WTC11 (cell line): Measurements from ENCODE around the gene METTL21C. TPM values are rescaled to one million over a fixed set of nuclear protein-coding genes. Genes with fewer than 3 reads are reported as not detected.

ENCODE experiments used
- ATAC-seq: fragments of 200-7000 bp; cut with Tn5 transposase; 2 replicates; pipeline ENCODE4 v1.10.0; 2021; ENCODE audit warnings: mild to moderate bottlenecking, moderate library complexity
- CTCF ChIA-PET: fragments of 300-600 bp; sonication (Branson Sonifier 250); formaldehyde crosslinking; loops from one replicate; lab custom pipeline; 2021; ENCODE audit warnings: antibody characterized with exemption; lab: Charles Lee
- POLR2A ChIA-PET: fragments of 350-600 bp; sonication (Branson Sonifier 250); formaldehyde crosslinking; loops from one replicate; lab custom pipeline; 2021; ENCODE audit warnings: antibody characterized with exemption; lab: Charles Lee
- DNase-seq: peaks from one replicate; pipeline ENCODE4 v3.0.0; 2021; ENCODE audit warnings: low spot score
- H3K27ac Mint-ChIP-seq: 2 replicates; pipeline ENCODE4 v1.8.0; 2021; ENCODE audit warnings: mixed read lengths
- H3K27me3 Mint-ChIP-seq: 2 replicates; pipeline ENCODE4 v1.8.0; 2021; ENCODE audit warnings: low read depth, mild to moderate bottlenecking, moderate library complexity, mixed read lengths
- H3K36me3 Mint-ChIP-seq: 2 replicates; pipeline ENCODE4 v1.8.0; 2021; ENCODE audit warnings: mixed read lengths
- H3K4me1 Mint-ChIP-seq: 2 replicates; pipeline ENCODE4 v1.8.0; 2022; ENCODE audit warnings: mixed read lengths
- H3K4me3 Mint-ChIP-seq: 2 replicates; pipeline ENCODE4 v1.8.0; 2021; ENCODE audit warnings: mild to moderate bottlenecking, moderate library complexity, mixed read lengths
- H3K9me3 Mint-ChIP-seq: 2 replicates; pipeline ENCODE4 v1.8.0; 2021; ENCODE audit warnings: mixed read lengths
- AFF4 ChIP-seq: sonication (generic); formaldehyde crosslinking; IDR thresholded peaks from 2 replicates; pipeline ENCODE4 v1.8.1; 2023; ENCODE audit warnings: mild to moderate bottlenecking, missing genetic modification reagents, borderline replicate concordance
- ARID4B ChIP-seq: sonication (generic); formaldehyde crosslinking; IDR thresholded peaks from 2 replicates; pipeline ENCODE4 v1.8.0; 2023; ENCODE audit warnings: missing genetic modification reagents, mild to moderate bottlenecking, borderline replicate concordance
- EMX1 ChIP-seq: fragments of 250-450 bp; sonication (Bioruptor Pico); IDR thresholded peaks from 2 replicates; pipeline ENCODE4 v1.8.0; 2021; ENCODE audit warnings: mild to moderate bottlenecking
- ESRRA ChIP-seq: sonication (generic); formaldehyde crosslinking; IDR thresholded peaks from 2 replicates; pipeline ENCODE4 v1.8.1; 2022; ENCODE audit warnings: mild to moderate bottlenecking, missing genetic modification reagents, borderline replicate concordance
- JAZF1 ChIP-seq: fragments of 250-450 bp; sonication (Bioruptor Pico); IDR thresholded peaks from 2 replicates; pipeline ENCODE4 v1.9.0; 2021; ENCODE audit warnings: moderate library complexity, mild to moderate bottlenecking, inconsistent platforms
- KAT7 ChIP-seq: sonication (generic); formaldehyde crosslinking; IDR thresholded peaks from 2 replicates; pipeline ENCODE4 v1.8.1; 2023; ENCODE audit warnings: missing genetic modification reagents, mild to moderate bottlenecking, borderline replicate concordance
- NR1H2 ChIP-seq: sonication (generic); formaldehyde crosslinking; IDR thresholded peaks from 2 replicates; pipeline ENCODE4 v1.9.0; 2021; ENCODE audit warnings: mild to moderate bottlenecking, moderate library complexity, missing genetic modification reagents
- OVOL2 ChIP-seq: fragments of 250-450 bp; sonication (Bioruptor Pico); IDR thresholded peaks from 2 replicates; pipeline ENCODE4 v1.9.0; 2021; ENCODE audit warnings: mild to moderate bottlenecking, borderline replicate concordance
- PRRX2 ChIP-seq: fragments of 250-450 bp; sonication (Bioruptor Pico); IDR thresholded peaks from 2 replicates; pipeline ENCODE4 v1.8.0; 2021; ENCODE audit warnings: mild to moderate bottlenecking
- SMAD4 ChIP-seq: sonication (generic); formaldehyde crosslinking; IDR thresholded peaks from 2 replicates; pipeline ENCODE4 v1.8.0; 2022; ENCODE audit warnings: mild to moderate bottlenecking, missing genetic modification reagents
- SOX15 ChIP-seq: fragments of 250-450 bp; sonication (Bioruptor Pico); IDR thresholded peaks from 2 replicates; pipeline ENCODE4 v1.9.0; 2021; ENCODE audit warnings: mild to moderate bottlenecking
- TCF7 ChIP-seq: sonication (generic); formaldehyde crosslinking; IDR thresholded peaks from 2 replicates; pipeline ENCODE4 v1.8.0; 2022; ENCODE audit warnings: mild to moderate bottlenecking, low read depth, missing genetic modification reagents, moderate library complexity
- ZNF317 ChIP-seq: sonication (generic); formaldehyde crosslinking; IDR thresholded peaks from 2 replicates; pipeline ENCODE4 v1.8.1; 2023; ENCODE audit warnings: low read depth, mild to moderate bottlenecking, moderate library complexity, missing genetic modification reagents, borderline replicate concordance
- ZNF416 ChIP-seq: fragments of 250-450 bp; sonication (Bioruptor Pico); IDR thresholded peaks from 2 replicates; pipeline ENCODE4 v1.9.0; 2021; ENCODE audit warnings: mild to moderate bottlenecking, inconsistent platforms
- ZSCAN18 ChIP-seq: fragments of 250-450 bp; sonication (Bioruptor Pico); IDR thresholded peaks from 2 replicates; pipeline ENCODE4 v2.1.2; 2022; ENCODE audit warnings: mild to moderate bottlenecking, moderate library complexity
- total RNA-seq: library from RNA; stranded (reverse); gene quantifications from 3 replicates; pipeline ENCODE4 v1.2.3, GENCODE V29; 2021
- TF ChIP-seq, protein P1 (sequence below): sonication (generic); formaldehyde crosslinking; conservative IDR thresholded peaks from 2 replicates; pipeline ENCODE4 v1.8.1; 2023; ENCODE audit warnings: mild to moderate bottlenecking, low read depth, missing genetic modification reagents, moderate library complexity
- TF ChIP-seq, protein P2 (sequence below): sonication (generic); formaldehyde crosslinking; IDR thresholded peaks from 2 replicates; pipeline ENCODE4 v1.8.1; 2023; ENCODE audit warnings: mild to moderate bottlenecking, missing genetic modification reagents, moderate library complexity
- TF ChIP-seq, protein P3 (sequence below): sonication (generic); formaldehyde crosslinking; IDR thresholded peaks from 2 replicates; pipeline ENCODE4 v1.8.0; 2022; ENCODE audit warnings: mild to moderate bottlenecking, missing genetic modification reagents

The METTL21C gene
- total RNA-seq, 1 experiment from 2014 or later, result not detected

GRCh38 chr13:102645701-102646100 is 49.1 kb downstream of the METTL21C start:
- no peaks in the 10 kb centered on the region for H3K9me3 Mint-ChIP-seq
- no peak overlapping the region for H3K4me3 Mint-ChIP-seq
- H3K27ac Mint-ChIP-seq, result no peak overlapping the region
- ChIA-PET CTCF (no interaction called here), POLR2A (no interaction called here)
- H3K27me3 Mint-ChIP-seq, result no peaks in the 10 kb centered on the region
- H3K36me3 Mint-ChIP-seq, result peaks cover 73% of the 10 kb centered on the region
- ATAC-seq (no peak), DNase-seq (no peak)
- H3K4me1 Mint-ChIP-seq, result no peaks in the 10 kb centered on the region
- TF ChIP-seq ZNF416 (CRISPR knock-in tag), result no peak
- TF ChIP-seq ZSCAN18, result no peak
- TF ChIP-seq SMAD4 (CRISPR knock-in tag), result no peak
- TF ChIP-seq, protein P1, sequence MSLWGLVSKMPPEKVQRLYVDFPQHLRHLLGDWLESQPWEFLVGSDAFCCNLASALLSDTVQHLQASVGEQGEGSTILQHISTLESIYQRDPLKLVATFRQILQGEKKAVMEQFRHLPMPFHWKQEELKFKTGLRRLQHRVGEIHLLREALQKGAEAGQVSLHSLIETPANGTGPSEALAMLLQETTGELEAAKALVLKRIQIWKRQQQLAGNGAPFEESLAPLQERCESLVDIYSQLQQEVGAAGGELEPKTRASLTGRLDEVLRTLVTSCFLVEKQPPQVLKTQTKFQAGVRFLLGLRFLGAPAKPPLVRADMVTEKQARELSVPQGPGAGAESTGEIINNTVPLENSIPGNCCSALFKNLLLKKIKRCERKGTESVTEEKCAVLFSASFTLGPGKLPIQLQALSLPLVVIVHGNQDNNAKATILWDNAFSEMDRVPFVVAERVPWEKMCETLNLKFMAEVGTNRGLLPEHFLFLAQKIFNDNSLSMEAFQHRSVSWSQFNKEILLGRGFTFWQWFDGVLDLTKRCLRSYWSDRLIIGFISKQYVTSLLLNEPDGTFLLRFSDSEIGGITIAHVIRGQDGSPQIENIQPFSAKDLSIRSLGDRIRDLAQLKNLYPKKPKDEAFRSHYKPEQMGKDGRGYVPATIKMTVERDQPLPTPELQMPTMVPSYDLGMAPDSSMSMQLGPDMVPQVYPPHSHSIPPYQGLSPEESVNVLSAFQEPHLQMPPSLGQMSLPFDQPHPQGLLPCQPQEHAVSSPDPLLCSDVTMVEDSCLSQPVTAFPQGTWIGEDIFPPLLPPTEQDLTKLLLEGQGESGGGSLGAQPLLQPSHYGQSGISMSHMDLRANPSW, result no peak
- no peak for TF ChIP-seq ZNF317
- TF ChIP-seq, protein P2, sequence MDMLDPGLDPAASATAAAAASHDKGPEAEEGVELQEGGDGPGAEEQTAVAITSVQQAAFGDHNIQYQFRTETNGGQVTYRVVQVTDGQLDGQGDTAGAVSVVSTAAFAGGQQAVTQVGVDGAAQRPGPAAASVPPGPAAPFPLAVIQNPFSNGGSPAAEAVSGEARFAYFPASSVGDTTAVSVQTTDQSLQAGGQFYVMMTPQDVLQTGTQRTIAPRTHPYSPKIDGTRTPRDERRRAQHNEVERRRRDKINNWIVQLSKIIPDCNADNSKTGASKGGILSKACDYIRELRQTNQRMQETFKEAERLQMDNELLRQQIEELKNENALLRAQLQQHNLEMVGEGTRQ, result no peak
- TF ChIP-seq, protein P3, sequence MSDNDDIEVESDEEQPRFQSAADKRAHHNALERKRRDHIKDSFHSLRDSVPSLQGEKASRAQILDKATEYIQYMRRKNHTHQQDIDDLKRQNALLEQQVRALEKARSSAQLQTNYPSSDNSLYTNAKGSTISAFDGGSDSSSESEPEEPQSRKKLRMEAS (CRISPR knock-in tag), result no peak
- TF ChIP-seq ARID4B (CRISPR knock-in tag), result no peak
- TF ChIP-seq KAT7 (CRISPR knock-in tag), result no peak
- TF ChIP-seq SOX15 (CRISPR knock-in tag), result no peak
- TF ChIP-seq PRRX2 (CRISPR knock-in tag), result no peak

DNA sequence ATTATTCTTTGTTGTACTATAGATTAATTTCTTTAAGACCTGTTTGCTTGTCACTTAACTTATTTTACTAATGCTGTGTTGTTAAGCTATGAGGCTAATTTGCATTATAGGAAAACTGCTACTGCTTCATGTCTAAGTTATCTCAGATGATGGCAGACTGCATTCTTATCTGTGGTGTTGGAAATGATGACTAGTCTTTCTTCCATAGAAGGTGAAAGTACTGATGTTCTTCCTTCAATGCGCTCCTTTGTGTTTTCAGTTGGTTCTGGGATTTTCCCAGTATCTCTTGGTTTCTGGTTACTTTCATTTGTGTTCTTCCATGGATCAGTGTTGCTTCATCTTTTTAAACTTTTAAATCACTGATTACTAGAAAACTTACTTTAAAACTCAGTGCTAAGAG is 51.2 kb downstream of the METTL21C start:
- DNase-seq (no peak), ATAC-seq (no peak)
- peaks cover 67% of the 10 kb centered on the region for H3K36me3 Mint-ChIP-seq
- no peaks in the 10 kb centered on the region for H3K9me3 Mint-ChIP-seq
- ChIA-PET CTCF (no interaction called here), POLR2A (no interaction called here)
- TF ChIP-seq AFF4 (CRISPR knock-in tag) (no peak), EMX1 (CRISPR knock-in tag) (no peak), OVOL2 (CRISPR knock-in tag) (no peak), ZNF317 (no peak), JAZF1 (no peak), NR1H2 (CRISPR knock-in tag) (no peak), ESRRA (no peak), TCF7 (CRISPR knock-in tag) (no peak)
- no peaks in the 10 kb centered on the region for H3K27me3 Mint-ChIP-seq
- no peak overlapping the region for H3K27ac Mint-ChIP-seq
- no peaks in the 10 kb centered on the region for H3K4me1 Mint-ChIP-seq
- no peak overlapping the region for H3K4me3 Mint-ChIP-seq
